NB4 (cell line): ENCODE results near the gene NEK11.

Experiments used
- POLR2A ChIP-seq: IDR thresholded peaks from 2 replicates; pipeline ENCODE4 v1.6.1; 2011; ENCODE audit warnings: mild to moderate bottlenecking; ENCODE audit not compliant: insufficient read length; ENCODE audit errors: extremely low read depth
- TF ChIP-seq, protein P1 (sequence below): IDR thresholded peaks from one replicate; pipeline ENCODE4 v1.5.1; 2012; ENCODE audit warnings: low read depth, low read length

DNA sequence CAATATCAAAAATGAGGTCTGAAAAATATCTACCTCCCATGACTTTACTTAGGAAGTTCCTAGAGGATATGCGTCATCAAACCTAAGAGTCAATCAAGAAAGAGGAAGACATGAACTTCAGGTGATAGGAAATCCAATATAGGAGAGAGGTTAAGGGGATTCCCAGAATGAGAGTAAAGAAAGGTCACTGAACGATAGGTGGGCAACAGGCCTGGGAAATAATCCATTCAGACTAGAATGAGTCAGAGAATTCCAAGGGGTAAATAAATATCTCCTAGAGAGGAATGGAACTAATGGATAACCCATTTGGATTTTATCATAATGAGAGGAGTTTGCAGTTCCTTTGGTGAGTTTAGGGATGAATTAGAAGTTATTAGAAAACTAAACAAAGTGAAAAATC lies 223.8 kb downstream of the NEK11 start:
- TF ChIP-seq, protein P1, sequence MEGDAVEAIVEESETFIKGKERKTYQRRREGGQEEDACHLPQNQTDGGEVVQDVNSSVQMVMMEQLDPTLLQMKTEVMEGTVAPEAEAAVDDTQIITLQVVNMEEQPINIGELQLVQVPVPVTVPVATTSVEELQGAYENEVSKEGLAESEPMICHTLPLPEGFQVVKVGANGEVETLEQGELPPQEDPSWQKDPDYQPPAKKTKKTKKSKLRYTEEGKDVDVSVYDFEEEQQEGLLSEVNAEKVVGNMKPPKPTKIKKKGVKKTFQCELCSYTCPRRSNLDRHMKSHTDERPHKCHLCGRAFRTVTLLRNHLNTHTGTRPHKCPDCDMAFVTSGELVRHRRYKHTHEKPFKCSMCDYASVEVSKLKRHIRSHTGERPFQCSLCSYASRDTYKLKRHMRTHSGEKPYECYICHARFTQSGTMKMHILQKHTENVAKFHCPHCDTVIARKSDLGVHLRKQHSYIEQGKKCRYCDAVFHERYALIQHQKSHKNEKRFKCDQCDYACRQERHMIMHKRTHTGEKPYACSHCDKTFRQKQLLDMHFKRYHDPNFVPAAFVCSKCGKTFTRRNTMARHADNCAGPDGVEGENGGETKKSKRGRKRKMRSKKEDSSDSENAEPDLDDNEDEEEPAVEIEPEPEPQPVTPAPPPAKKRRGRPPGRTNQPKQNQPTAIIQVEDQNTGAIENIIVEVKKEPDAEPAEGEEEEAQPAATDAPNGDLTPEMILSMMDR, result no peak
- TF ChIP-seq POLR2A, result no peak
